K562 (cell line): Measurements from ENCODE around the gene GNRHR. TPM values are rescaled to one million over a fixed set of nuclear protein-coding genes. Genes with fewer than 3 reads are reported as not detected.

Experiments
- ARHGAP35 ChIP-seq: fragments of 450-650 bp; IDR thresholded peaks from 2 replicates; pipeline ENCODE4 v1.6.1; 2018; ENCODE audit not compliant: partially characterized antibody
- ARNT ChIP-seq, 2 experiments: fragments of 450-650 bp; IDR thresholded peaks; 2 replicates each; pipeline ENCODE4 v1.6.1; 2016; ENCODE audit warnings: mild to moderate bottlenecking in 1 of 2
- ATF1 ChIP-seq, 2 experiments: fragments of 450-650 bp in 1 of 2; IDR thresholded peaks; 2 replicates each; pipeline ENCODE4 v1.6.1; 2016; ENCODE audit warnings: missing compliant biosample characterization in 1 of 2, missing genetic modification characterization in 1 of 2
- C11orf30 ChIP-seq: fragments of 450-650 bp; IDR thresholded peaks from 2 replicates; pipeline ENCODE4 v1.6.1; 2016; ENCODE audit warnings: low read depth, mild to moderate bottlenecking
- CBFB ChIP-seq: sonication (generic); formaldehyde crosslinking; IDR thresholded peaks from 2 replicates; pipeline ENCODE4 v1.4.0; 2020; ENCODE audit warnings: mild to moderate bottlenecking, missing genetic modification reagents
- CREM ChIP-seq: IDR thresholded peaks from 2 replicates; pipeline ENCODE4 v1.6.1; 2014; ENCODE audit warnings: antibody characterized with exemption, low read depth
- FOXJ3 ChIP-seq: sonication (generic); formaldehyde crosslinking; IDR thresholded peaks from 2 replicates; pipeline ENCODE4 v1.4.0; 2020; ENCODE audit warnings: mild to moderate bottlenecking, missing genetic modification reagents
- JUNB ChIP-seq: fragments of 450-650 bp; formaldehyde crosslinking; conservative IDR thresholded peaks from 2 replicates; pipeline ENCODE4 v1.4.0; 2020; ENCODE audit warnings: mild to moderate bottlenecking
- JUND ChIP-seq, 2 experiments: IDR thresholded peaks; 2 replicates in 1 of 2; 3 replicates in 1 of 2; pipeline ENCODE4 v1.6.1; 2011; ENCODE audit warnings: borderline replicate concordance in 2 of 2, low read depth in 2 of 2, low read length in 2 of 2, improper control_type of control experiment in 1 of 2, missing biosample characterization in 1 of 2, missing genetic modification characterization in 1 of 2, missing genetic modification reagents in 1 of 2
- KAT2B ChIP-seq: IDR thresholded peaks from one replicate; pipeline ENCODE4 v1.6.1; 2012; ENCODE audit warnings: low read depth, mild to moderate bottlenecking, control low read depth, inconsistent platforms, low read length, moderate library complexity
- PCBP2 ChIP-seq: fragments of 200-400 bp; formaldehyde crosslinking; IDR thresholded peaks from 2 replicates; pipeline ENCODE4 v1.6.1; 2018; ENCODE audit warnings: low read length, low read depth, mild to moderate bottlenecking, moderate library complexity; ENCODE audit not compliant: poor library complexity, severe bottlenecking
- POLR2B ChIP-seq: fragments of 450-650 bp; IDR thresholded peaks from 2 replicates; pipeline ENCODE4 v1.6.1; 2018; ENCODE audit warnings: low read depth; ENCODE audit not compliant: partially characterized antibody
- PRMT5 ChIP-seq: sonication (generic); formaldehyde crosslinking; IDR thresholded peaks from 2 replicates; pipeline ENCODE4 v1.5.0; 2020; ENCODE audit warnings: missing genetic modification reagents
- PYGO2 ChIP-seq: fragments of 450-650 bp; IDR thresholded peaks from 2 replicates; pipeline ENCODE4 v1.6.1; 2016; ENCODE audit warnings: mild to moderate bottlenecking, missing genetic modification characterization, moderate library complexity, missing compliant biosample characterization
- RCOR1 ChIP-seq, 2 experiments: IDR thresholded peaks; 2 replicates each; pipeline ENCODE4 v1.6.1; 2012; ENCODE audit warnings: low read depth in 2 of 2, low read length in 2 of 2, borderline replicate concordance in 1 of 2, improper control_type of control experiment in 1 of 2
- RHOXF2B ChIP-seq: fragments of 250-450 bp; sonication (Bioruptor Pico); conservative IDR thresholded peaks from 2 replicates; pipeline ENCODE4 v1.5.1; 2021
- TCF3 ChIP-seq: sonication (generic); formaldehyde crosslinking; IDR thresholded peaks from 2 replicates; pipeline ENCODE4 v1.4.0; 2020; ENCODE audit warnings: mild to moderate bottlenecking, missing genetic modification reagents
- TCF7 ChIP-seq: sonication (generic); IDR thresholded peaks from 2 replicates; pipeline ENCODE4 v1.6.1; 2016; ENCODE audit warnings: antibody characterized with exemption, borderline replicate concordance
- ZC3H11A ChIP-seq: IDR thresholded peaks from 2 replicates; pipeline ENCODE4 v1.6.1; 2012; ENCODE audit warnings: low read depth, low read length, improper control_type of control experiment
- ZNF174 ChIP-seq: fragments of 250-450 bp; sonication (Bioruptor Pico); IDR thresholded peaks from 2 replicates; pipeline ENCODE4 v1.4.0; 2020; ENCODE audit warnings: mild to moderate bottlenecking
- ZNF224 ChIP-seq: sonication (generic); formaldehyde crosslinking; IDR thresholded peaks from 2 replicates; pipeline ENCODE4 v1.8.0; 2022; ENCODE audit warnings: mild to moderate bottlenecking, missing genetic modification reagents
- ZNF3 ChIP-seq: fragments of 250-450 bp; sonication (Bioruptor Pico); IDR thresholded peaks from 2 replicates; pipeline ENCODE4 v1.5.0; 2021; ENCODE audit warnings: mild to moderate bottlenecking, moderate library complexity
- ZNF408 ChIP-seq: fragments of 250-450 bp; sonication (Bioruptor Pico); IDR thresholded peaks from 2 replicates; pipeline ENCODE4 v1.4.0; 2020; ENCODE audit warnings: low read depth, mild to moderate bottlenecking, moderate library complexity
- ZNF507 ChIP-seq: conservative IDR thresholded peaks from 2 replicates; pipeline ENCODE4 v1.6.1; 2017; ENCODE audit warnings: missing genetic modification characterization, missing compliant biosample characterization
- ZNF75A ChIP-seq: fragments of 450-650 bp; formaldehyde crosslinking; IDR thresholded peaks from 2 replicates; pipeline ENCODE4 v1.4.0; 2020; ENCODE audit warnings: mild to moderate bottlenecking
- ZNF77 ChIP-seq: fragments of 250-450 bp; sonication (Bioruptor Pico); IDR thresholded peaks from 2 replicates; pipeline ENCODE4 v1.5.0; 2020
- ZSCAN32 ChIP-seq: fragments of 450-650 bp; formaldehyde crosslinking; IDR thresholded peaks from 2 replicates; pipeline ENCODE4 v1.4.0; 2020; ENCODE audit warnings: mild to moderate bottlenecking, moderate library complexity
- polyA plus RNA-seq, 8 experiments: library from polyadenylated mRNA; depleted of rRNA in 4 of 8; stranded (reverse) in 5 of 8; unstranded in 3 of 8; fragments of >200 nt; fragmentation: Nextera tagmentation in 2 of 8; fragmentation: Illumina TruSeq in 1 of 8; extraction: Ambion mirVana in 2 of 8; extraction: Trizol in 1 of 8; gene quantifications; 2 replicates each; pipeline versions ENCODE4 v1.2.1 to v1.2.3, GENCODE V29; 2011 to 2014; ENCODE audit warnings: inconsistent platforms in 1 of 8, missing spikeins in 1 of 8
- total RNA-seq, 7 experiments: library from RNA; depleted of rRNA in 6 of 7; stranded (reverse); fragments of >200 nt in 6 of 7; fragmentation: Illumina TruSeq in 2 of 7; extraction: Trizol in 2 of 7; gene quantifications; 2 replicates each; pipeline versions ENCODE4 v1.2.1 to v1.2.3, GENCODE V29; 2011 to 2021; ENCODE audit warnings: low replicate concordance in 1 of 7
- TF ChIP-seq, protein P1 (sequence below): sonication (generic); formaldehyde crosslinking; IDR thresholded peaks from 2 replicates; pipeline ENCODE4 v1.8.0; 2023; ENCODE audit warnings: mild to moderate bottlenecking, missing genetic modification reagents
- TF ChIP-seq, protein P2 (sequence below): fragments of 450-650 bp; formaldehyde crosslinking; IDR thresholded peaks from 2 replicates; pipeline ENCODE4 v1.4.0; 2020; ENCODE audit warnings: mild to moderate bottlenecking, moderate library complexity

The GNRHR gene
- total and polyA plus RNA-seq, 9 of the 15 experiments (the other 6 are each of a cell fraction or from before 2014, with no cell fraction given): 0.06 to 0.13 TPM; not detected in 7

DNA sequence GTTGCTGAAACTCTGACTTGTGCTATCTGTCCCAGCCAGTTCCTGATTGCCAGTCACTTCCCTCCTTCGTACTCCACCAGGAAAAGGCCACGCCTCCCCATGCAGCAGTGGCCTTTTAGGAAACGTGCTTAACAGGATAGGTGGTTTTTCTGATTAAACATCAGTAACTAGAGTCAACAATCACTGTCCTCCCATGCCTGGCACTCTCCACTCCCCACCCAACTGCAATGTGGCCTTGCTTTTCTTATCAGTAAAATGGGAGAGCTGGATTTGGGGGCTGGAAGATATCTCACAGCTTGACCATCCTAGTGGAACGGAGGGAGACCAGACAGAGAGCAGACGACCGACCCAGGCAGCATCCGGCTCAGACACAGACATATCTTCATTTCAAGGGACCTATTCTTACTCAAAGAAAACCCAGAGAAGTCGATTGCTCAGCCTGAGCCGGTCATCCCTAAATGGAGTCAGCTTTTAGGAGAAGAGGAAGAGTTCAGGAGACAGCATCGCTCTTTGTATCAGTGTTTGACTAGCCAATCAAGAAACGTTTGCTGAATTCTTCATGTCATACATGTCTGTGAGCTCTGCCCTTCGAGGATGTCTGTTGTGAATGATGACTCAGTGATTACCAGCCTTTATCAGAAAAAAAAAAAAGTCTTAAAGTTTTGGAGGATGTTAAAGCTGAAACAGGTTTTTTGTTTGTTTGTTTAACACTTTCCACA lies 40.5 kb downstream of the GNRHR start (continued):
- no peak for TF ChIP-seq POLR2B
- no peak for TF ChIP-seq ZNF77 (CRISPR knock-in tag)
- TF ChIP-seq CREM: 0 out of 2 replicates have a peak, but pooled peaks have one; percentile 36
- TF ChIP-seq PCBP2: no peak
- TF ChIP-seq ZNF408 (CRISPR knock-in tag): no peak
- TF ChIP-seq, protein P1, sequence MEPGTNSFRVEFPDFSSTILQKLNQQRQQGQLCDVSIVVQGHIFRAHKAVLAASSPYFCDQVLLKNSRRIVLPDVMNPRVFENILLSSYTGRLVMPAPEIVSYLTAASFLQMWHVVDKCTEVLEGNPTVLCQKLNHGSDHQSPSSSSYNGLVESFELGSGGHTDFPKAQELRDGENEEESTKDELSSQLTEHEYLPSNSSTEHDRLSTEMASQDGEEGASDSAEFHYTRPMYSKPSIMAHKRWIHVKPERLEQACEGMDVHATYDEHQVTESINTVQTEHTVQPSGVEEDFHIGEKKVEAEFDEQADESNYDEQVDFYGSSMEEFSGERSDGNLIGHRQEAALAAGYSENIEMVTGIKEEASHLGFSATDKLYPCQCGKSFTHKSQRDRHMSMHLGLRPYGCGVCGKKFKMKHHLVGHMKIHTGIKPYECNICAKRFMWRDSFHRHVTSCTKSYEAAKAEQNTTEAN (CRISPR knock-in tag): no peak
- TF ChIP-seq JUND (IDR thresholded peaks at IDR 0.05; ENCODE audit: borderline replicate concordance, low read depth, low read length): peak; percentile 68; the same call in 1 of the 2 replicates
- TF ChIP-seq JUND (tag; IDR thresholded peaks at IDR 0.05; ENCODE audit: borderline replicate concordance, low read depth, low read length): peak; percentile 81; the same call in 2 of the 3 replicates
- no peak for TF ChIP-seq RHOXF2B (CRISPR knock-in tag)
- no peak for TF ChIP-seq ZNF3 (CRISPR knock-in tag)
- TF ChIP-seq RCOR1 (IDR thresholded peaks at IDR 0.05; ENCODE audit: borderline replicate concordance in 1 of 2, low read depth in 2 of 2, low read length in 2 of 2): peak; percentile 58 to 88; a peak in 3 of 4 replicates
- TF ChIP-seq CBFB (CRISPR knock-in tag): no peak
- TF ChIP-seq TCF3 (CRISPR knock-in tag): peak; percentile 53; the same call in 1 of the 2 replicates
- TF ChIP-seq ZNF224 (CRISPR knock-in tag): no peak
- TF ChIP-seq JUNB (CRISPR knock-in tag): no peak
- no peak for TF ChIP-seq ATF1 (CRISPR knock-in tag; IDR thresholded peaks at IDR 0.05)
- TF ChIP-seq ATF1 (tag; IDR thresholded peaks at IDR 0.05): peak; percentile 38; the same call in 1 of the 2 replicates
- no peak for TF ChIP-seq KAT2B
- TF ChIP-seq ZSCAN32 (CRISPR knock-in tag): no peak
- TF ChIP-seq ARNT (IDR thresholded peaks at IDR 0.05): no peak
- no peak for TF ChIP-seq ZNF75A
- TF ChIP-seq TCF7: no peak
- no peak for TF ChIP-seq ARHGAP35
- no peak for TF ChIP-seq ZC3H11A
- TF ChIP-seq FOXJ3 (CRISPR knock-in tag): no peak
- no peak for TF ChIP-seq PYGO2
- no peak for TF ChIP-seq ZNF174 (CRISPR knock-in tag)
- TF ChIP-seq, protein P2, sequence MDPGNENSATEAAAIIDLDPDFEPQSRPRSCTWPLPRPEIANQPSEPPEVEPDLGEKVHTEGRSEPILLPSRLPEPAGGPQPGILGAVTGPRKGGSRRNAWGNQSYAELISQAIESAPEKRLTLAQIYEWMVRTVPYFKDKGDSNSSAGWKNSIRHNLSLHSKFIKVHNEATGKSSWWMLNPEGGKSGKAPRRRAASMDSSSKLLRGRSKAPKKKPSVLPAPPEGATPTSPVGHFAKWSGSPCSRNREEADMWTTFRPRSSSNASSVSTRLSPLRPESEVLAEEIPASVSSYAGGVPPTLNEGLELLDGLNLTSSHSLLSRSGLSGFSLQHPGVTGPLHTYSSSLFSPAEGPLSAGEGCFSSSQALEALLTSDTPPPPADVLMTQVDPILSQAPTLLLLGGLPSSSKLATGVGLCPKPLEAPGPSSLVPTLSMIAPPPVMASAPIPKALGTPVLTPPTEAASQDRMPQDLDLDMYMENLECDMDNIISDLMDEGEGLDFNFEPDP (CRISPR knock-in tag): no peak
- peak; percentile 95 for TF ChIP-seq C11orf30
- no peak for TF ChIP-seq ZNF507 (tag)
- TF ChIP-seq PRMT5 (CRISPR knock-in tag): no peak
